Panc1 (cell line): Measurements from ENCODE around the gene EPHB2. TPM values are rescaled to one million over a fixed set of nuclear protein-coding genes. Genes with fewer than 3 reads are reported as not detected.
A peak's percentile ranks its signal among the peaks of the same experiment; 100 is the strongest.

Experiments used
- ATAC-seq: fragments of 200-7000 bp; cut with Tn5 transposase; 2 replicates; pipeline ENCODE4 v1.9.1; 2020; ENCODE audit warnings: mild to moderate bottlenecking, moderate library complexity
- BruUV-seq: library from RNA; stranded (reverse); fragments of 400-500 nt; replicated peaks from 2 replicates; lab custom pipeline; 2021; lab: Mats Ljungman, UMichigan
- CTCF ChIA-PET: fragments of 300-600 bp; sonication (Branson Sonifier 250); formaldehyde crosslinking; loops from one replicate; lab custom pipeline; 2022; ENCODE audit warnings: antibody characterized with exemption; lab: Charles Lee
- POLR2A ChIA-PET: fragments of 300-600 bp; sonication (Branson Sonifier 250); formaldehyde crosslinking; loops from one replicate; lab custom pipeline; 2022; ENCODE audit warnings: antibody characterized with exemption; lab: Charles Lee
- DNase-seq: peaks from one replicate; pipeline ENCODE4 v3.0.0-alpha.2; 2010; ENCODE audit warnings: low read depth, low spot score
- H3K27ac ChIP-seq: 2 replicates; pipeline ENCODE4 v1.5.1; 2011; ENCODE audit warnings: mild to moderate bottlenecking, low read length, inconsistent platforms
- H3K27me3 ChIP-seq: fragments of 200-500 bp; sonication (Bioruptor generic); 2 replicates; pipeline ENCODE4 v1.6.0; 2014; ENCODE audit warnings: low read length, inconsistent platforms; ENCODE audit not compliant: control insufficient read depth, insufficient read depth
- H3K36me3 ChIP-seq: fragments of 200-500 bp; sonication (Bioruptor generic); 2 replicates; pipeline ENCODE4 v1.5.1; 2014; ENCODE audit warnings: inconsistent platforms, mild to moderate bottlenecking, low read length, moderate library complexity; ENCODE audit not compliant: control insufficient read depth, insufficient read depth
- H3K4me1 ChIP-seq: 2 replicates; pipeline ENCODE4 v1.5.1; 2011; ENCODE audit warnings: inconsistent platforms, mild to moderate bottlenecking, low read length, moderate library complexity; ENCODE audit not compliant: control insufficient read depth, insufficient read depth
- H3K4me3 ChIP-seq, 2 experiments: 2 replicates each; pipeline ENCODE4 v1.5.1; 2011 to 2012; ENCODE audit warnings: low read depth in 2 of 2, low read length in 2 of 2, mild to moderate bottlenecking in 2 of 2, inconsistent platforms in 1 of 2, moderate library complexity in 1 of 2
- H3K9me3 ChIP-seq: fragments of 200-500 bp; sonication (Bioruptor generic); 2 replicates; pipeline ENCODE4 v1.5.1; 2014; ENCODE audit warnings: low read depth, mild to moderate bottlenecking, inconsistent platforms, low read length, moderate library complexity; ENCODE audit not compliant: control insufficient read depth, insufficient read depth
- CTCF ChIP-seq: fragments of 450-650 bp; IDR thresholded peaks from 2 replicates; pipeline ENCODE4 v1.5.1; 2017; ENCODE audit warnings: mild to moderate bottlenecking
- POLR2AphosphoS5 ChIP-seq: IDR thresholded peaks from 2 replicates; pipeline ENCODE4 v1.6.1; 2012; ENCODE audit warnings: mild to moderate bottlenecking, low read depth, low read length, moderate library complexity
- REST ChIP-seq, 2 experiments: IDR thresholded peaks; 2 replicates each; pipeline ENCODE4 v1.6.1; 2011 to 2012; ENCODE audit warnings: low read depth in 2 of 2, control low read depth in 1 of 2, low read length in 1 of 2, mild to moderate bottlenecking in 1 of 2, moderate library complexity in 1 of 2; ENCODE audit not compliant: insufficient read depth in 1 of 2
- SIN3A ChIP-seq: IDR thresholded peaks from 2 replicates; pipeline ENCODE4 v1.6.1; 2012; ENCODE audit warnings: low read depth, mild to moderate bottlenecking, low read length, moderate library complexity, borderline replicate concordance; ENCODE audit not compliant: insufficient read depth
- TCF7L2 ChIP-seq: IDR thresholded peaks from 2 replicates; pipeline ENCODE4 v1.6.1; 2011; ENCODE audit warnings: mild to moderate bottlenecking, low read depth, low read length, inconsistent platforms
- in situ Hi-C: cut with HindIII; loops from 2 replicates; pipeline ENCODE4 v1.10.0; 2016; ENCODE audit warnings: low sequenced_read_pairs, low pct_unique_long_range_greater_than_20kb
- intact Hi-C: fragments of 100-400 bp; cut with micrococcal nuclease; formaldehyde crosslinking; loops from one replicate; pipeline ENCODE4 v1.10.0; 2022; ENCODE audit not compliant: unreplicated experiment
- total RNA-seq: library from RNA; stranded (reverse); gene quantifications from one replicate; pipeline ENCODE4 v1.2.1, GENCODE V29; 2021; ENCODE audit not compliant: unreplicated experiment

EPHB2 gene
- total RNA-seq, 1 experiment from 2014 or later: 29.0 TPM

DNA sequence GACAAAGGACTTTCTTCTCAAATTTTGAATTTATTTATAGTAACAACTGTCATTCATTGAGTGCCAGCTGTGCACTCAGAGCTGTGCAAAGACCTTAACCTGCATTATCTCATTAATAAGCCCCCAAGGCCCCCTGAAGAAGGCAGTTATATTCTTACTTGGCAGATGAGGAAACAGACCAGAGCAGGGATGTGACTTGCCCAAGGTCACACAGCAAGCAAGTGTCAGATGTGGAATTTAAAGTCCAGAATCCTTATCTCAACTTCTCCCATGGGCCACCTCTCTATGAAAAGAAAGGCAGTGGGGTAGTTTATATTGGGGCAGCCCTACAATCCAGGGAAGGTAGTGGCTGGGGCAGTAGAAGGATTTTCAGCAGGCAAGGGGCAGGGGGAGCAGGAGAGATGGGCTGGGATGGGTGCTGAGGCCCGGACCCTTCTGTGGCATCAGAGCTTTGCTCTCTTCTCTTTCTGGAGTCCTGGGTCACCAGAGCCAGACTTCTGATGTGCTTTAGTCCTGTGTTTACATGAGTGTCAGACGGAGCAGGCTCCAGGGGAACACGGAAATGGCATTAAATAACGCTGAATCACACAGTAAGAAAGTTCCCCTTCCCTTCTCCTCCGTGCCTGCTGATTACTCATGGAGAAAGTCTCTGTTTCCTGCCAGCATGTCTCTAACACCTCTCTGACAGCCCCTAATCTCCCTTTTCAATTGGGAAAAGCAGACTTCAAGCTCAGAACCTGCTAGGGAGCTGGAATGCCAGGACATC, 39.5 kb downstream of the EPHB2 start:
- BruUV-seq: no TSS peak
- intact Hi-C loops (no loop called here), in situ Hi-C loops (no loop called here)
- Histone ChIP-seq H3K27ac (peak overlapping the region; percentile 66), H3K4me3 (no peak overlapping the region; a peak in 1 of 4 replicates), H3K27me3 (no peaks in the 10 kb centered on the region), H3K9me3 (no peaks in the 10 kb centered on the region), H3K36me3 (no peaks in the 10 kb centered on the region), H3K4me1 (peaks cover 39% of the 10 kb centered on the region)
- ChIA-PET POLR2A (interaction anchor here (0.5 kb wide), 1 partner anchor 298 kb away, joined by 10 read pairs; no protein-coding TSS in a partner anchor), CTCF (no interaction called here)
- ATAC-seq: peak; percentile 82
- DNase-seq: peak; percentile 86
- TF ChIP-seq CTCF (no peak), POLR2AphosphoS5 (no peak), TCF7L2 (no peak), SIN3A (no peak), REST (IDR thresholded peaks at IDR 0.05; ENCODE audit: insufficient read depth in 1 of 2, low read depth in 2 of 2, low read length in 1 of 2) (no peak)

- ChIA-PET CTCF (no interaction called here), POLR2A (interaction anchor here (0.5 to 0.6 kb wide), 2 partner anchors 11 to 297 kb away, joined by 4 to 10 read pairs; no protein-coding TSS in a partner anchor)
- no peak for DNase-seq
- in situ Hi-C loops (no loop called here), intact Hi-C loops (no loop called here)
- ATAC-seq: peak; percentile 55
- no peak overlapping the region for H3K4me3 ChIP-seq
- BruUV-seq: no TSS peak
- peak overlapping the region; percentile 66 for H3K27ac ChIP-seq
- H3K9me3 ChIP-seq: no peaks in the 10 kb centered on the region
- peaks cover 38% of the 10 kb centered on the region for H3K4me1 ChIP-seq
- H3K27me3 ChIP-seq: no peaks in the 10 kb centered on the region
- H3K36me3 ChIP-seq: no peaks in the 10 kb centered on the region
- TF ChIP-seq TCF7L2 (no peak), POLR2AphosphoS5 (no peak), CTCF (no peak)
Measured at GRCh38 chr1:22750685-22751051, 40.0 kb downstream of the EPHB2 start.
